ENCODE data around the gene CREB3L2.
"Not testable (repeated sequence)": the region's sequence is repeated elsewhere in the genome, so short reads cannot be mapped to it uniquely, and the experiment has no call there.

CREB3L2 gene

GRCh38 chr7:137987968-137988367 lies 13.9 kb downstream of the CREB3L2 start:
- DNase-seq (ENCODE audit: low spot score): no peak

GRCh38 chr7:137987563-137987962 lies 14.3 kb downstream of the CREB3L2 start:
- no peak for DNase-seq (ENCODE audit: low spot score)

GRCh38 chr7:137987018-137987349 lies 14.9 kb downstream of the CREB3L2 start:
- DNase-seq (ENCODE audit: low spot score): no peak

- DNase-seq (ENCODE audit: low spot score): no peak
These were observed 15.5 kb downstream of the CREB3L2 start for GRCh38 chr7:137986252-137987017.

GRCh38 chr7:137985897-137986251 lies 16.0 kb downstream of the CREB3L2 start:
- DNase-seq (ENCODE audit: low spot score): no peak

GRCh38 chr7:137985253-137985896 lies 16.5 kb downstream of the CREB3L2 start:
- no peak for DNase-seq (ENCODE audit: low spot score)

- no peak for DNase-seq (ENCODE audit: low spot score)
These were observed 17.5 kb downstream of the CREB3L2 start for GRCh38 chr7:137984181-137985041.

- no peak for DNase-seq (ENCODE audit: low spot score)
These were observed 18.4 kb downstream of the CREB3L2 start for GRCh38 chr7:137983323-137984008.

GRCh38 chr7:137982394-137982793 lies 19.5 kb downstream of the CREB3L2 start:
- DNase-seq (ENCODE audit: low spot score): not testable (repeated sequence)

- DNase-seq (ENCODE audit: low spot score): no peak
These were observed 20.2 kb downstream of the CREB3L2 start for GRCh38 chr7:137981668-137982067.

- DNase-seq (ENCODE audit: low spot score): no peak
These were observed 20.7 kb downstream of the CREB3L2 start for GRCh38 chr7:137981175-137981574.

- DNase-seq (ENCODE audit: low spot score): no peak
These were observed 21.6 kb downstream of the CREB3L2 start for GRCh38 chr7:137980308-137980707.

GRCh38 chr7:137978464-137979237 lies 23.2 kb downstream of the CREB3L2 start:
- DNase-seq (ENCODE audit: low spot score): no peak

GRCh38 chr7:137977173-137977572 lies 24.7 kb downstream of the CREB3L2 start:
- DNase-seq (ENCODE audit: low spot score): no peak

GRCh38 chr7:137976696-137977095 lies 25.2 kb downstream of the CREB3L2 start:
- DNase-seq (ENCODE audit: low spot score): no peak

GRCh38 chr7:137976232-137976631 lies 25.7 kb downstream of the CREB3L2 start:
- DNase-seq (ENCODE audit: low spot score): no peak

- no peak for DNase-seq (ENCODE audit: low spot score)
These were observed 26.1 kb downstream of the CREB3L2 start for GRCh38 chr7:137975768-137976167.

- no peak for DNase-seq (ENCODE audit: low spot score)
These were observed 26.7 kb downstream of the CREB3L2 start for GRCh38 chr7:137975221-137975620.

GRCh38 chr7:137974766-137975165 lies 27.1 kb downstream of the CREB3L2 start:
- no peak for DNase-seq (ENCODE audit: low spot score)

GRCh38 chr7:137970253-137970975 lies 31.5 kb downstream of the CREB3L2 start:
- DNase-seq (ENCODE audit: low spot score): no peak

GRCh38 chr7:137969828-137970227 lies 32.1 kb downstream of the CREB3L2 start:
- DNase-seq (ENCODE audit: low spot score): no peak
